Breast epithelium (tissue), 3 donors: ENCODE results near the gene CEP250.

Experiments
- CTCF ChIP-seq, 3 donors: fragments of 450-650 bp; IDR thresholded peaks; one replicate each; pipeline ENCODE4 v1.5.1; 2016 to 2017; ENCODE audit warnings: antibody characterized with exemption in 3 of 3, mild to moderate bottlenecking in 3 of 3, moderate library complexity in 3 of 3
- POLR2A ChIP-seq: fragments of 450-650 bp; IDR thresholded peaks from one replicate; pipeline ENCODE4 v1.6.1; 2016; ENCODE audit warnings: antibody characterized with exemption, mild to moderate bottlenecking, moderate library complexity
- POLR2AphosphoS5 ChIP-seq, 3 donors: sonication (generic); formaldehyde crosslinking; IDR thresholded peaks; one replicate each; pipeline ENCODE4 v1.6.1; 2017; ENCODE audit warnings: antibody characterized with exemption in 3 of 3

GRCh38 chr20:35504751-35505150, 49.4 kb downstream of the CEP250 start:
- no peak for TF ChIP-seq POLR2A
- TF ChIP-seq CTCF (IDR thresholded peaks at IDR 0.05): no peak
- no peak for TF ChIP-seq POLR2AphosphoS5 (IDR thresholded peaks at IDR 0.05)
